HG02852 (cell line): Measurements from ENCODE around the gene SLC22A3.
"Not testable (repeated sequence)": the region's sequence is repeated elsewhere in the genome, so short reads cannot be mapped to it uniquely, and the experiment has no call there.

ENCODE experiments used
- ATAC-seq: cut with Tn5 transposase; IDR thresholded peaks from one replicate; pipeline ENCODE4 v1.9.1; 2021; ENCODE audit warnings: mild to moderate bottlenecking, moderate library complexity; ENCODE audit not compliant: unreplicated experiment

The SLC22A3 gene

GRCh38 chr6:160348223-160349019 lies at the start of gene SLC22A3:
Gene SLC22A3 (plus strand): TSS chr6:160348378. CDS start chr6:160348420, 42 bp downstream.
- no peak for ATAC-seq

GRCh38 chr6:160299559-160299958 lies 48.6 kb upstream of the SLC22A3 start:
- ATAC-seq, result no peak

- no peak for ATAC-seq
These were observed 48.0 kb upstream of the SLC22A3 start for GRCh38 chr6:160300076-160300695.

- no peak for ATAC-seq
These were observed 46.8 kb upstream of the SLC22A3 start for GRCh38 chr6:160301339-160301738.

GRCh38 chr6:160302431-160303082 lies 45.6 kb upstream of the SLC22A3 start:
- ATAC-seq, result not testable (repeated sequence)

- no peak for ATAC-seq
These were observed 44.4 kb upstream of the SLC22A3 start for GRCh38 chr6:160303806-160304205.

GRCh38 chr6:160305926-160306713 lies 42.1 kb upstream of the SLC22A3 start:
- ATAC-seq, result no peak

- ATAC-seq, result no peak
These were observed 38.5 kb upstream of the SLC22A3 start for GRCh38 chr6:160309718-160310117.

GRCh38 chr6:160312900-160313299 lies 35.3 kb upstream of the SLC22A3 start:
- no peak for ATAC-seq

GRCh38 chr6:160315310-160315709 lies 32.9 kb upstream of the SLC22A3 start:
- ATAC-seq, result no peak

- ATAC-seq, result no peak
These were observed 31.9 kb upstream of the SLC22A3 start for GRCh38 chr6:160316261-160316660.

GRCh38 chr6:160319246-160319645 lies 28.9 kb upstream of the SLC22A3 start:
- ATAC-seq, result no peak

GRCh38 chr6:160321729-160322505 lies 26.3 kb upstream of the SLC22A3 start:
- no peak for ATAC-seq

GRCh38 chr6:160327981-160328380 lies 20.2 kb upstream of the SLC22A3 start:
- ATAC-seq, result no peak

- ATAC-seq, result no peak
These were observed 19.7 kb upstream of the SLC22A3 start for GRCh38 chr6:160328447-160328846.

- ATAC-seq, result no peak
These were observed 19.0 kb upstream of the SLC22A3 start for GRCh38 chr6:160329188-160329587.

GRCh38 chr6:160330619-160331018 lies 17.6 kb upstream of the SLC22A3 start:
- ATAC-seq, result no peak

GRCh38 chr6:160331204-160331603 lies 17.0 kb upstream of the SLC22A3 start:
- no peak for ATAC-seq

GRCh38 chr6:160331753-160332152 lies 16.4 kb upstream of the SLC22A3 start:
- no peak for ATAC-seq

- ATAC-seq, result no peak
These were observed 15.1 kb upstream of the SLC22A3 start for GRCh38 chr6:160333101-160333500.
